H9 (cell line): Measurements from ENCODE around the gene ODAD4. TPM values are rescaled to one million over a fixed set of nuclear protein-coding genes. Genes with fewer than 3 reads are reported as not detected.

Source experiments
- DNase-seq: peaks from one replicate; pipeline ENCODE4 v3.0.0-alpha.2; 2017
- H2AFZ ChIP-seq: one replicate; pipeline ENCODE4 v1.6.1; 2013; ENCODE audit warnings: mild to moderate bottlenecking, low read length, control low read depth, moderate library complexity
- H2AK5ac ChIP-seq: 2 replicates; pipeline ENCODE4 v1.6.1; 2013; ENCODE audit warnings: low read length, control low read depth, mixed read lengths; ENCODE audit not compliant: insufficient read length
- H2BK120ac ChIP-seq: one replicate; pipeline ENCODE4 v1.6.1; 2013; ENCODE audit warnings: low read depth, mild to moderate bottlenecking, low read length, control low read depth, inconsistent platforms; ENCODE audit not compliant: poor library complexity, severe bottlenecking
- H2BK12ac ChIP-seq: 2 replicates; pipeline ENCODE4 v1.6.1; 2013; ENCODE audit warnings: low read length, control low read depth, mixed read lengths, low read depth; ENCODE audit not compliant: insufficient read length
- H2BK15ac ChIP-seq: 2 replicates; pipeline ENCODE4 v1.6.1; 2013; ENCODE audit warnings: low read depth, low read length, control low read depth
- H2BK20ac ChIP-seq: one replicate; pipeline ENCODE4 v1.6.1; 2013; ENCODE audit warnings: low read depth, mild to moderate bottlenecking, low read length, control low read depth, inconsistent platforms; ENCODE audit not compliant: poor library complexity, severe bottlenecking
- H2BK5ac ChIP-seq: 2 replicates; pipeline ENCODE4 v1.6.1; 2013; ENCODE audit warnings: low read length, control low read depth, mixed read lengths; ENCODE audit not compliant: insufficient read length
- H3K14ac ChIP-seq: 2 replicates; pipeline ENCODE4 v1.6.1; 2013; ENCODE audit warnings: low read length, control low read depth; ENCODE audit not compliant: insufficient read depth
- H3K18ac ChIP-seq: 2 replicates; pipeline ENCODE4 v1.6.1; 2013; ENCODE audit warnings: low read depth, mild to moderate bottlenecking, mixed read lengths, low read length, control low read depth; ENCODE audit not compliant: insufficient read length
- H3K23ac ChIP-seq: 2 replicates; pipeline ENCODE4 v1.6.1; 2013; ENCODE audit warnings: low read length, control low read depth, mixed read lengths, low read depth; ENCODE audit not compliant: insufficient read length
- H3K23me2 ChIP-seq: 2 replicates; pipeline ENCODE4 v1.6.1; 2013; ENCODE audit warnings: low read depth, mild to moderate bottlenecking, mixed read lengths, low read length, control low read depth; ENCODE audit not compliant: insufficient read length, poor library complexity, severe bottlenecking
- H3K27ac ChIP-seq: 2 replicates; pipeline ENCODE4 v1.5.1; 2013; ENCODE audit warnings: low read length, control low read depth, mixed read lengths, low read depth; ENCODE audit not compliant: insufficient read length
- H3K27me3 ChIP-seq: 2 replicates; pipeline ENCODE4 v1.6.1; 2013; ENCODE audit warnings: low read length, control low read depth, inconsistent platforms; ENCODE audit not compliant: insufficient read depth
- H3K4ac ChIP-seq: 2 replicates; pipeline ENCODE4 v1.6.1; 2013; ENCODE audit warnings: low read depth, mild to moderate bottlenecking, control low read depth, inconsistent platforms, low read length, moderate library complexity
- H3K4me1 ChIP-seq: 2 replicates; pipeline ENCODE4 v1.6.1; 2013; ENCODE audit warnings: low read length, control low read depth, inconsistent platforms; ENCODE audit not compliant: insufficient read depth
- H3K4me2 ChIP-seq: 2 replicates; pipeline ENCODE4 v1.6.1; 2013; ENCODE audit warnings: low read length, control low read depth, mixed read lengths; ENCODE audit not compliant: insufficient read length, insufficient read depth
- H3K56ac ChIP-seq: 2 replicates; pipeline ENCODE4 v1.6.1; 2013; ENCODE audit warnings: low read depth, mild to moderate bottlenecking, mixed read lengths, low read length, control low read depth; ENCODE audit not compliant: insufficient read length
- H3K79me1 ChIP-seq: 2 replicates; pipeline ENCODE4 v1.6.1; 2013; ENCODE audit warnings: low read depth, mild to moderate bottlenecking, moderate library complexity, low read length, control low read depth, inconsistent platforms; ENCODE audit not compliant: insufficient read depth, poor library complexity, severe bottlenecking
- H3K79me2 ChIP-seq: 2 replicates; pipeline ENCODE4 v1.6.1; 2013; ENCODE audit warnings: low read length, control low read depth, inconsistent platforms; ENCODE audit not compliant: insufficient read depth
- H3K9ac ChIP-seq: 2 replicates; pipeline ENCODE4 v1.6.1; 2013; ENCODE audit warnings: low read length, control low read depth, mixed read lengths; ENCODE audit not compliant: insufficient read length; ENCODE audit errors: extremely low read depth
- H3K9me3 ChIP-seq: one replicate; pipeline ENCODE4 v1.6.1; 2013; ENCODE audit warnings: low read depth, low read length, inconsistent platforms; ENCODE audit not compliant: control insufficient read depth
- H3T11ph ChIP-seq: one replicate; pipeline ENCODE4 v1.6.1; 2013; ENCODE audit warnings: mild to moderate bottlenecking, low read length, control low read depth, inconsistent platforms
- H4K20me1 ChIP-seq: one replicate; pipeline ENCODE4 v1.6.1; 2013; ENCODE audit not compliant: control insufficient read depth, insufficient read length, insufficient read depth
- H4K5ac ChIP-seq: 2 replicates; pipeline ENCODE4 v1.6.1; 2013; ENCODE audit warnings: low read depth, mild to moderate bottlenecking, mixed read lengths, low read length, control low read depth; ENCODE audit not compliant: insufficient read length
- H4K8ac ChIP-seq: replicated peaks from 2 replicates; pipeline ENCODE4 v1.6.1; 2013; ENCODE audit warnings: low read length, control low read depth, mixed read lengths, low read depth; ENCODE audit not compliant: insufficient read length
- H4K91ac ChIP-seq: 2 replicates; pipeline ENCODE4 v1.6.1; 2013; ENCODE audit warnings: low read depth, mild to moderate bottlenecking, moderate library complexity, mixed read lengths, low read length, control low read depth; ENCODE audit not compliant: insufficient read length
- H3K27ac Mint-ChIP-seq, 3 experiments: 2 replicates in 2 of 3; 3 replicates in 1 of 3; pipeline ENCODE4 v1.8.0; 2020 to 2021; ENCODE audit warnings: mixed read lengths in 3 of 3, mild to moderate bottlenecking in 1 of 3, moderate library complexity in 1 of 3
- H3K27me3 Mint-ChIP-seq: 2 replicates; pipeline ENCODE4 v1.8.0; 2021; ENCODE audit warnings: low read depth, mild to moderate bottlenecking, moderate library complexity, mixed read lengths
- H3K36me3 Mint-ChIP-seq, 3 experiments: 2 replicates in 2 of 3; 3 replicates in 1 of 3; pipeline ENCODE4 v1.8.0; 2020 to 2021; ENCODE audit warnings: low read depth in 3 of 3, mixed read lengths in 3 of 3; ENCODE audit not compliant: insufficient read depth in 1 of 3
- H3K4me1 Mint-ChIP-seq, 2 experiments: 2 replicates each; pipeline ENCODE4 v1.8.0; 2020; ENCODE audit warnings: mixed read lengths in 2 of 2
- H3K4me3 Mint-ChIP-seq, 2 experiments: 2 replicates in 1 of 2; 3 replicates in 1 of 2; pipeline ENCODE4 v1.8.0; 2020 to 2021; ENCODE audit warnings: mild to moderate bottlenecking in 2 of 2, mixed read lengths in 2 of 2, moderate library complexity in 1 of 2
- H3K9me3 Mint-ChIP-seq, 2 experiments: 2 replicates in 1 of 2; 3 replicates in 1 of 2; pipeline ENCODE4 v1.8.0; 2020; ENCODE audit warnings: mild to moderate bottlenecking in 2 of 2, mixed read lengths in 2 of 2, moderate library complexity in 1 of 2
- WGBS: extraction: QIAGEN DNeasy Blood & Tissue Kit; methylation state at CpG from one replicate; pipeline ENCODE4 v1.1.7; 2013; ENCODE audit warnings: missing lambda C conversion rate, low lambda C conversion rate, mixed read lengths; ENCODE audit not compliant: insufficient read length; ENCODE audit errors: extremely low coverage; 5-methylcytosine and 5-hydroxymethylcytosine counted together
- total RNA-seq: library from RNA; stranded (reverse); gene quantifications from 2 replicates; pipeline ENCODE4 v1.2.1, GENCODE V29; 2021
- TF ChIP-seq, protein P1 (sequence below): fragments of 200-600 bp; sonication (generic); conservative IDR thresholded peaks from 3 replicates; pipeline ENCODE4 v1.8.0; 2021; ENCODE audit warnings: antibody characterized with exemption, mild to moderate bottlenecking

The ODAD4 gene
- total RNA-seq, 1 experiment from 2014 or later: 2.1 TPM

DNA sequence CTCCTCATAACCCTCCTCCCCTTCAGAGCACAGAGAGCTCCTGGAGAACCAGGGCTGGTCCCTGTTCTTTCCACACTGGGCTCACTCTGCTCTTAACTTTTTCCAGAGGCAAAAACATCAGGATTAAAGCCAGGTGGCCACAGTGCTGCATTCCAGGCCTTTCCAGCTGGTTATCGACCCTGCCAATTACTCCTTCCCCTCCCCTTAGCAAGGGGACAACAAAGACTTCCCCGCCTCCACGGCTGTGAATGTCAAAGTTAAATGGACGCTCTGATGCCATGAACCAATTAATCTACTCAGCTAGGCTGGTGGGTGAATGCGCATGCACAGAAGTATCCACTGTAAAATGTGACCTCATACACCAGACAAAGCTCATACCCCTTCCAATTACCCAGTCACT, 34.8 kb upstream of the ODAD4 start:
- Mint-ChIP-seq H3K27ac (peak overlapping the region; percentile 36 to 73 (median 54); a peak in 5 of 7 replicates), H3K4me1 (no peaks in the 10 kb centered on the region), H3K27me3 (no peaks in the 10 kb centered on the region), H3K9me3 (no peaks in the 10 kb centered on the region), H3K36me3 (peaks cover 67 to 91% (median 83%) of the 10 kb centered on the region in 3 experiments), H3K4me3 (no peak overlapping the region)
- H3K9me3 ChIP-seq: no peaks in the 10 kb centered on the region
- H3K27me3 ChIP-seq: no peaks in the 10 kb centered on the region
- H3K79me1 ChIP-seq: peaks cover 4% of the 10 kb centered on the region
- H3K56ac ChIP-seq: no peak overlapping the region
- H2BK20ac ChIP-seq: no peak overlapping the region
- H4K8ac ChIP-seq: no peak overlapping the region
- no CpG with 5 or more reads among the region's 5 CpGs for WGBS
- H3K9ac ChIP-seq: no peak overlapping the region
- no peak overlapping the region for H3K18ac ChIP-seq
- H2BK120ac ChIP-seq: no peak overlapping the region
- peaks cover 2% of the 10 kb centered on the region; the same call in 1 of the 2 replicates for H3K79me2 ChIP-seq
- H3K23ac ChIP-seq: no peak overlapping the region
- no peak overlapping the region for H3T11ph ChIP-seq
- H2BK5ac ChIP-seq: no peak overlapping the region
- H2BK15ac ChIP-seq: no peak overlapping the region
- TF ChIP-seq, protein P1, sequence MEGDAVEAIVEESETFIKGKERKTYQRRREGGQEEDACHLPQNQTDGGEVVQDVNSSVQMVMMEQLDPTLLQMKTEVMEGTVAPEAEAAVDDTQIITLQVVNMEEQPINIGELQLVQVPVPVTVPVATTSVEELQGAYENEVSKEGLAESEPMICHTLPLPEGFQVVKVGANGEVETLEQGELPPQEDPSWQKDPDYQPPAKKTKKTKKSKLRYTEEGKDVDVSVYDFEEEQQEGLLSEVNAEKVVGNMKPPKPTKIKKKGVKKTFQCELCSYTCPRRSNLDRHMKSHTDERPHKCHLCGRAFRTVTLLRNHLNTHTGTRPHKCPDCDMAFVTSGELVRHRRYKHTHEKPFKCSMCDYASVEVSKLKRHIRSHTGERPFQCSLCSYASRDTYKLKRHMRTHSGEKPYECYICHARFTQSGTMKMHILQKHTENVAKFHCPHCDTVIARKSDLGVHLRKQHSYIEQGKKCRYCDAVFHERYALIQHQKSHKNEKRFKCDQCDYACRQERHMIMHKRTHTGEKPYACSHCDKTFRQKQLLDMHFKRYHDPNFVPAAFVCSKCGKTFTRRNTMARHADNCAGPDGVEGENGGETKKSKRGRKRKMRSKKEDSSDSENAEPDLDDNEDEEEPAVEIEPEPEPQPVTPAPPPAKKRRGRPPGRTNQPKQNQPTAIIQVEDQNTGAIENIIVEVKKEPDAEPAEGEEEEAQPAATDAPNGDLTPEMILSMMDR: no peak
- no peak overlapping the region for H4K91ac ChIP-seq
- no peak overlapping the region for H3K14ac ChIP-seq
- H3K23me2 ChIP-seq: no peaks in the 10 kb centered on the region
- H4K20me1 ChIP-seq: no peaks in the 10 kb centered on the region
- H3K4ac ChIP-seq: no peak overlapping the region
- no peaks in the 10 kb centered on the region for H3K4me1 ChIP-seq
- H3K27ac ChIP-seq: no peak overlapping the region
- H3K4me2 ChIP-seq: no peak overlapping the region
- H2AK5ac ChIP-seq: no peak overlapping the region
- H2BK12ac ChIP-seq: no peak overlapping the region
- H2AFZ ChIP-seq: no peak overlapping the region
- DNase-seq: no peak
- no peak overlapping the region for H4K5ac ChIP-seq
